ENCODE results near the gene GHDC.

- TF ChIP-seq POLR2A (IDR thresholded peaks at IDR 0.05; ENCODE audit: low read depth, low read length): no peak
- TF ChIP-seq TAF1 (IDR thresholded peaks at IDR 0.05; ENCODE audit: low read depth, low read length): no peak
- TF ChIP-seq SPI1 (IDR thresholded peaks at IDR 0.05; ENCODE audit: low read depth, low read length): no peak
- no peak for TF ChIP-seq POLR2AphosphoS5 (IDR thresholded peaks at IDR 0.05; ENCODE audit: low read depth, low read length)
- TF ChIP-seq POU2F2 (IDR thresholded peaks at IDR 0.05; ENCODE audit: low read depth, low read length): no peak
- no peak for TF ChIP-seq PAX5 (IDR thresholded peaks at IDR 0.05; ENCODE audit: insufficient read depth, low read length, severe bottlenecking)
These were observed 20.0 kb downstream of the GHDC start for GRCh38 chr17:42174126-42174783.
